DOHH2 (cell line): Measurements from ENCODE around the gene ZNF462.

Experiments used
- H3F3A ChIP-seq: fragments of 200-600 bp; sonication (generic), shearing (Covaris generic); 2 replicates; pipeline ENCODE4 v1.6.0; 2016; ENCODE audit warnings: antibody characterized with exemption, mild to moderate bottlenecking; ENCODE audit not compliant: control insufficient read depth, insufficient read depth
- H3K27ac ChIP-seq: fragments of 200-600 bp; sonication (generic); 2 replicates; pipeline ENCODE4 v1.5.1; 2014; ENCODE audit warnings: low read depth, mild to moderate bottlenecking, low read length, moderate library complexity
- H3K27me3 ChIP-seq: fragments of 200-600 bp; sonication (generic); 2 replicates; pipeline ENCODE4 v1.6.1; 2014; ENCODE audit warnings: mild to moderate bottlenecking, low read length, mixed read lengths; ENCODE audit not compliant: control insufficient read depth
- H3K36me3 ChIP-seq: fragments of 200-600 bp; sonication (generic); 2 replicates; pipeline ENCODE4 v1.6.1; 2014; ENCODE audit warnings: mild to moderate bottlenecking, low read length, moderate library complexity, mixed read lengths; ENCODE audit not compliant: control insufficient read depth
- H3K4me1 ChIP-seq: fragments of 200-600 bp; sonication (generic); 2 replicates; pipeline ENCODE4 v1.6.1; 2014; ENCODE audit warnings: mild to moderate bottlenecking, low read length, mixed read lengths; ENCODE audit not compliant: control insufficient read depth
- H3K4me2 ChIP-seq: fragments of 200-600 bp; sonication (generic); 2 replicates; pipeline ENCODE4 v1.6.0; 2014; ENCODE audit warnings: mild to moderate bottlenecking, low read length, moderate library complexity
- H3K4me3 ChIP-seq: fragments of 200-600 bp; sonication (generic); 2 replicates; pipeline ENCODE4 v1.5.1; 2014; ENCODE audit warnings: mild to moderate bottlenecking, low read length, mixed read lengths
- H3K79me2 ChIP-seq: fragments of 200-600 bp; sonication (generic); 2 replicates; pipeline ENCODE4 v1.6.1; 2014; ENCODE audit warnings: mild to moderate bottlenecking, low read length, mixed read lengths; ENCODE audit not compliant: control insufficient read depth
- H3K9me2 ChIP-seq: fragments of 200-600 bp; sonication (generic); replicated peaks from 2 replicates; pipeline ENCODE4 v1.6.1; 2014; ENCODE audit warnings: mild to moderate bottlenecking, low read length, mixed read lengths; ENCODE audit not compliant: control insufficient read depth
- H3K9me3 ChIP-seq: fragments of 200-600 bp; sonication (generic); 2 replicates; pipeline ENCODE4 v1.6.1; 2014; ENCODE audit warnings: antibody characterized with exemption, low read length, mixed read lengths; ENCODE audit not compliant: control insufficient read depth, insufficient read depth
- H4K20me1 ChIP-seq: fragments of 200-600 bp; sonication (generic); 2 replicates; pipeline ENCODE4 v1.6.0; 2014; ENCODE audit warnings: low read depth, mild to moderate bottlenecking, antibody characterized with exemption, low read length, moderate library complexity; ENCODE audit not compliant: control insufficient read depth, insufficient read depth
- CTCF ChIP-seq: fragments of 200-600 bp; sonication (generic); IDR thresholded peaks from one replicate; pipeline ENCODE4 v1.5.1; 2014; ENCODE audit warnings: antibody characterized with exemption, mild to moderate bottlenecking, low read depth, low read length; ENCODE audit not compliant: poor library complexity, severe bottlenecking
- EZH2phosphoT487 ChIP-seq: fragments of 200-600 bp; sonication (generic); IDR thresholded peaks from 2 replicates; pipeline ENCODE4 v1.6.1; 2017; ENCODE audit warnings: borderline replicate concordance, mild to moderate bottlenecking, antibody characterized with exemption, low read length, moderate library complexity, mixed read lengths

ZNF462 gene

GRCh38 chr9:106829666-106830408, 33.1 kb upstream of the ZNF462 start:
- H3K4me2 ChIP-seq = no peak overlapping the region
- no peaks in the 10 kb centered on the region for H3K79me2 ChIP-seq
- H3K9me2 ChIP-seq = no peaks in the 10 kb centered on the region
- H3K27me3 ChIP-seq = no peaks in the 10 kb centered on the region; the same call in 1 of the 2 replicates
- H3K27ac ChIP-seq = no peak overlapping the region
- H3K4me1 ChIP-seq = no peaks in the 10 kb centered on the region
- no peaks in the 10 kb centered on the region; the same call in 1 of the 2 replicates for H3K9me3 ChIP-seq
- no peaks in the 10 kb centered on the region for H3F3A ChIP-seq
- H4K20me1 ChIP-seq = no peaks in the 10 kb centered on the region
- H3K4me3 ChIP-seq = no peak overlapping the region
- H3K36me3 ChIP-seq = no peaks in the 10 kb centered on the region
- TF ChIP-seq EZH2phosphoT487 = no peak
- no peak for TF ChIP-seq CTCF

GRCh38 chr9:106830527-106831150, 32.3 kb upstream of the ZNF462 start:
- no peak for TF ChIP-seq EZH2phosphoT487
- TF ChIP-seq CTCF = no peak
- Histone ChIP-seq H3K4me3 (no peak overlapping the region), H3K79me2 (no peaks in the 10 kb centered on the region), H3K36me3 (no peaks in the 10 kb centered on the region), H3K9me3 (no peaks in the 10 kb centered on the region; the same call in 1 of the 2 replicates), H3K4me1 (no peaks in the 10 kb centered on the region), H3K9me2 (no peaks in the 10 kb centered on the region), H3F3A (no peaks in the 10 kb centered on the region), H3K27me3 (no peaks in the 10 kb centered on the region; the same call in 1 of the 2 replicates), H4K20me1 (no peaks in the 10 kb centered on the region), H3K4me2 (no peak overlapping the region), H3K27ac (no peak overlapping the region)

- Histone ChIP-seq H3K4me1 (no peaks in the 10 kb centered on the region), H3K27ac (no peak overlapping the region), H3K79me2 (no peaks in the 10 kb centered on the region), H3K9me2 (no peaks in the 10 kb centered on the region), H3K36me3 (no peaks in the 10 kb centered on the region), H3F3A (no peaks in the 10 kb centered on the region), H3K27me3 (no peaks in the 10 kb centered on the region; the same call in 1 of the 2 replicates), H3K4me2 (no peak overlapping the region), H3K4me3 (no peak overlapping the region), H3K9me3 (no peaks in the 10 kb centered on the region; the same call in 1 of the 2 replicates), H4K20me1 (no peaks in the 10 kb centered on the region)
- no peak for TF ChIP-seq EZH2phosphoT487
- no peak for TF ChIP-seq CTCF
Observed at GRCh38 chr9:106834888-106835287, 28.1 kb upstream of the ZNF462 start.
